Left ventricle myocardium inferior (tissue), 1 donor: ENCODE data around the gene AGAP1. TPM values are rescaled to one million over a fixed set of nuclear protein-coding genes. Genes with fewer than 3 reads are reported as not detected.

Experiments used
- DNase-seq: peaks from one replicate; pipeline ENCODE4 v3.0.0-alpha.2; 2020
- H3K27ac ChIP-seq: fragments of 200-600 bp; replicated peaks from 2 replicates; pipeline ENCODE4 v1.8.0; 2021
- H3K27me3 ChIP-seq: fragments of 200-600 bp; 2 replicates; pipeline ENCODE4 v1.8.0; 2021; ENCODE audit warnings: low read depth
- H3K36me3 ChIP-seq: fragments of 200-600 bp; 2 replicates; pipeline ENCODE4 v1.8.0; 2021
- H3K4me1 ChIP-seq: fragments of 200-600 bp; 2 replicates; pipeline ENCODE4 v1.8.0; 2021
- H3K4me3 ChIP-seq: fragments of 200-600 bp; 2 replicates; pipeline ENCODE4 v1.8.0; 2021; ENCODE audit warnings: mild to moderate bottlenecking, moderate library complexity
- H3K9me3 ChIP-seq: fragments of 200-600 bp; replicated peaks from 2 replicates; pipeline ENCODE4 v1.8.0; 2021
- intact Hi-C: fragments of 100-400 bp; cut with micrococcal nuclease; formaldehyde crosslinking; loops from one replicate; pipeline ENCODE4 v1.11.0; 2022
- total RNA-seq: library from RNA; stranded (reverse); fragmentation: NEBNext Ultra II Directional; extraction: Animal tissue kit (Norgen Biotek cat#: 25700); gene quantifications from one replicate; pipeline ENCODE4 v1.2.1, GENCODE V29; 2021
- TF ChIP-seq, protein P1 (sequence below): fragments of 200-600 bp; IDR thresholded peaks from 2 replicates; pipeline ENCODE4 v1.8.0; 2021; ENCODE audit warnings: antibody characterized with exemption, mild to moderate bottlenecking, borderline replicate concordance
- donor health status: DM: no; HTN: yes; CAD: no; lungs with severe emphysema.

The AGAP1 gene
- total RNA-seq, 1 donor from 2014 or later = 18.1 TPM

DNA sequence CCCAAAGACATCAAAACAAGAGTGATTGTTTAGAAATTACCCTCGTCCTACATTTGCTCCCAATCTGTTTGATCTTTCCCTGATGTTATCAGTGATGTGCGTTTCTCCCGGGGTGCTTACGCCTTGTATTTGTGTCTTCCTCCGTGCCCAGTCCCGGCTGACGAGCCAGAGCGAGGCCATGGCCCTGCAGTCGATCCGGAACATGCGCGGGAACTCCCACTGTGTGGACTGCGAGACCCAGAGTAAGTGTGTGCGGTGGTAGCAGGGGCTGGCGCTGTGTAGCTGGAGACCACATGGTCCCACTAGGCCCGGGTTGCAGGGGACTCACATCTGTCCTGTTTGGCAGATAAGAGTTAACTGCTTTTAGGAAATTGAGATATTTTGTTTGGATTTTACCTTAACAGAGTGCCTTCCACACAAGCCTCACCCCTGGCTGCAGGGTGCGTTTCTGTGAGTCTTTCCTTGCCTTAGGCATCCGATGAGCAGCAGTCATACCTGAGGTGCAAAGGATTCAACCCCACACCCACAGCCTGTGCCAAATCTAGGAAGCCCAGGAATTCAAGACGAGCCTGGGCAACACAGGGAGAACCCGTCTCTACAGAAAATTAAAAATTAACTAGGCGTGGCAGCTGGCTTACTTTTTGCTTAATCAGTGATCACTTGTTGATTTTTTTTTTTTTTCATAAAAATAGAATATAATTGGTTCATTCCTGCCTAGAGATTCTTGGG is 546.9 kb downstream of the AGAP1 start:
- TF ChIP-seq, protein P1, sequence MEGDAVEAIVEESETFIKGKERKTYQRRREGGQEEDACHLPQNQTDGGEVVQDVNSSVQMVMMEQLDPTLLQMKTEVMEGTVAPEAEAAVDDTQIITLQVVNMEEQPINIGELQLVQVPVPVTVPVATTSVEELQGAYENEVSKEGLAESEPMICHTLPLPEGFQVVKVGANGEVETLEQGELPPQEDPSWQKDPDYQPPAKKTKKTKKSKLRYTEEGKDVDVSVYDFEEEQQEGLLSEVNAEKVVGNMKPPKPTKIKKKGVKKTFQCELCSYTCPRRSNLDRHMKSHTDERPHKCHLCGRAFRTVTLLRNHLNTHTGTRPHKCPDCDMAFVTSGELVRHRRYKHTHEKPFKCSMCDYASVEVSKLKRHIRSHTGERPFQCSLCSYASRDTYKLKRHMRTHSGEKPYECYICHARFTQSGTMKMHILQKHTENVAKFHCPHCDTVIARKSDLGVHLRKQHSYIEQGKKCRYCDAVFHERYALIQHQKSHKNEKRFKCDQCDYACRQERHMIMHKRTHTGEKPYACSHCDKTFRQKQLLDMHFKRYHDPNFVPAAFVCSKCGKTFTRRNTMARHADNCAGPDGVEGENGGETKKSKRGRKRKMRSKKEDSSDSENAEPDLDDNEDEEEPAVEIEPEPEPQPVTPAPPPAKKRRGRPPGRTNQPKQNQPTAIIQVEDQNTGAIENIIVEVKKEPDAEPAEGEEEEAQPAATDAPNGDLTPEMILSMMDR = no peak
- H3K27ac ChIP-seq = no peak overlapping the region
- intact Hi-C loops = no loop called here
- no peak for DNase-seq
- H3K4me1 ChIP-seq = no peaks in the 10 kb centered on the region
- H3K36me3 ChIP-seq = peaks cover 28% of the 10 kb centered on the region
- no peaks in the 10 kb centered on the region for H3K27me3 ChIP-seq
- no peak overlapping the region for H3K4me3 ChIP-seq
- no peaks in the 10 kb centered on the region for H3K9me3 ChIP-seq

DNA sequence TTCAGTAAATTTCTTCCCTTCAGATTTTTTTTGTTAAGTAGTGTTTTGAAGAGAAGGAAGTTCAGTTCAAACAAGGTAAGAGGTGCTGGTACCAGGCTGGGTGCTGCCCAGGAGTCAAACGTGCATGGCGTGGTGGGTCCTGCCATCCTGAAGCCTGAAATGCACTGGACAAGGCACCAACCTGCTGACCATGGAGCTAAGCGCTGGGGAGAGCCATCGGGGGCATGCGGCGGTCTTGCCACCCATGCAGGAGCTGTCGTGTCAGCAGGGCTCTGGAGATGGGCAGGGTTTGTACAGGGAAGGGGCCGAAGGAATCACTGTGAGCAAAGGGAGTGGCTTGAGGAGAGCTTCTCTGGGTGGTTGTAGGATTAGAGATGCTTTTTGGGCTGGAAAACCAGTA is 547.8 kb downstream of the AGAP1 start:
- Histone ChIP-seq H3K27ac (no peak overlapping the region), H3K9me3 (no peaks in the 10 kb centered on the region), H3K36me3 (peaks cover 28% of the 10 kb centered on the region), H3K4me1 (no peaks in the 10 kb centered on the region), H3K27me3 (no peaks in the 10 kb centered on the region), H3K4me3 (no peak overlapping the region)
- no peak for DNase-seq
- intact Hi-C loops = no loop called here
- TF ChIP-seq, protein P1 = no peak

DNA sequence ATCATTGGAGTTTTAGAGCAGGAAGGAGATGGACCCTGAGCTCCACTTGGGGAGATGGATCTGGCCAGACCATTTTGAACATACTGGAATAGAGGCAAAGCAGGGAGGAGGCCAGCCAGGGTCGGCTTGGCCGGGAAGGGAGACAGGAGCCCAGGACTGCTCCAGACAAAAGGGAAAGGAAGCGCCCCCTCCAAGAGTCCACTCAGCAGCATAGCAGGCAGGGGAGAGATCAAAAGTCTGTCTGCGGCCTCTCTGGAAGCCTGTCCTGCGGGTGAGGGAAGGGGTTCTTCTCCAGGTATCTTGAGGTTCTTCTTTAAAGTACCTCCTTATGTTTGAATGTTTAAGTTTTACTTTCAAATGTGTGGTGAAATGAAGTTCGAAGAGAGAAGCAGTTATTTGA is 548.2 kb downstream of the AGAP1 start:
- TF ChIP-seq, protein P1 = no peak
- Histone ChIP-seq H3K4me1 (no peaks in the 10 kb centered on the region), H3K36me3 (peaks cover 28% of the 10 kb centered on the region), H3K9me3 (no peaks in the 10 kb centered on the region), H3K27me3 (no peaks in the 10 kb centered on the region), H3K27ac (no peak overlapping the region), H3K4me3 (no peak overlapping the region)
- DNase-seq = no peak
- intact Hi-C loops = no loop called here

DNA sequence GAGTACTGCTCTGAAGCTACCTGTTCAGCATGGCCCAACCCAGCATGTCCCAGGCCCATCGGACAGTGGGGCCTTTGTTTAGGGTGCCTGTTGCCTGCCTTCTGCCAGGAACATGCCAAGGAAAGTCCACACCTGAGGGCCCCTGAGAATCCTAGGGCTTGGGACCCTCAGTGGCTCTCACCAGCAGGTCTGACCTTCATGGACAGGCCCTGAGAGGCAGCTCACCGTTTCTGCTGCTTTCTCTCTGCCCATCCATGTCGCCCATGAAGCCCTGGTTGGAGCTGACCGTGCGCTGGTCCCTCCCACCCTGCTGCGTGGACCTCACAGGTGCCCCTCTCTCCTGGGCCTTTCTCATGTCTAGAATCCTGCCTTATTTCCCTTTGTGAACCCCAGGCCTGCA is 550.3 kb downstream of the AGAP1 start:
- H3K36me3 ChIP-seq = peaks cover 37% of the 10 kb centered on the region
- no peak overlapping the region for H3K4me3 ChIP-seq
- H3K27me3 ChIP-seq = no peaks in the 10 kb centered on the region
- DNase-seq = no peak
- no peaks in the 10 kb centered on the region for H3K4me1 ChIP-seq
- intact Hi-C loops = no loop called here
- TF ChIP-seq, protein P1 = no peak
- H3K9me3 ChIP-seq = no peaks in the 10 kb centered on the region
- no peak overlapping the region for H3K27ac ChIP-seq

DNA sequence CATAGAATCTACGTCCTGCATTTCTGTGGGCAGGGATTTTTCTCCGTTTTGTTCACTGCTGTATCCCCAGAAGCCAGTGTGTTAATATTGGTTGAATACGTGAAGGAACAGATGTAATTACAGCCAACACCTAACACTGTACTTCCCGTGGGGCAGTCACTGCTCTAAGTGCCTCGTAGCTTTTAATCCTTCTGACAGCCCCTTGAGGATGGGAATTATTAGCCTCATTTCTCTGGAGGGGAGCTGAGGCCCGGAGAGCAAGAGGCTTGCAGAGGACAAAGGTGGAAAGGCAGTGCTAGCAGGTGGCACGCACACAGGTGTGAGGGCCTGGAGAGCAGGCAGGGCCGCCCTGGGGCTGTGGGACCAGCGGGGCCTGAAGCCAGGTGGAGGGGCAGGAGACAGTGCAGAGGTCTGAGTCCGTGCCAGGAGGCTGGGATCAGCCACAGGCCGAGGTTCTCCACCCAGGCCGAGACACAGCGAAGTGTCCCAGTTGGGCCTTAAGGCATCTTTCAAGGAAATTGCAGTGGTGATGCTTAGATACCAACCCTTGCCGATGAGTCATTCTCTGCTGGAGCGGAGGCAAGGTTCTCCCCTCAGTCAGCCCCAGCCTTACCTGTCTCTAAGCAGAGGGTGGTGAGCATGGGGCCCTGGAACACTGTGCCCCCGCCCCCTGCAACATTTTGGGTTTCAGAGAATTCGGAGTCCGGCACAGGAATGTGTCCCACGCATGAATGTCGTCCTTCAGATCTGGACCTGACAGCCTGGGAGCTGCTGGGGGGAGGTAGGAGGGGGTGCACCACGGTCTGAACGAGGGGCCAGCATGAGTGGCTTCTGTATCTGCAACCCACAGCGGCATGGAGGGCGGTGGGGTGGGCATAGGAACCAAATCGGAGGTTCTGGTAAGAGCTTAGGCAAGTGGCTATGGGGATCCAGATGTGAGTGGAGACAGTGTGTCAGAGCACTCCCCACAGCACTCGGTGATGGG is 551.7 kb downstream of the AGAP1 start:
- no peak for DNase-seq
- intact Hi-C loops = no loop called here
- no peak overlapping the region for H3K27ac ChIP-seq
- H3K9me3 ChIP-seq = no peaks in the 10 kb centered on the region
- no peak overlapping the region for H3K4me3 ChIP-seq
- no peaks in the 10 kb centered on the region for H3K4me1 ChIP-seq
- no peaks in the 10 kb centered on the region for H3K27me3 ChIP-seq
- TF ChIP-seq, protein P1 = no peak
- peaks cover 35% of the 10 kb centered on the region for H3K36me3 ChIP-seq
